NCI-H1092 treated with DMSO at 0.1 percent for 48 hours (cell line): ENCODE results near the gene SORCS2.

Experiments
- DNase-seq: peaks from one replicate; lab custom pipeline; 2025; lab: John Stamatoyannopoulos, UW

Gene SORCS2

DNA sequence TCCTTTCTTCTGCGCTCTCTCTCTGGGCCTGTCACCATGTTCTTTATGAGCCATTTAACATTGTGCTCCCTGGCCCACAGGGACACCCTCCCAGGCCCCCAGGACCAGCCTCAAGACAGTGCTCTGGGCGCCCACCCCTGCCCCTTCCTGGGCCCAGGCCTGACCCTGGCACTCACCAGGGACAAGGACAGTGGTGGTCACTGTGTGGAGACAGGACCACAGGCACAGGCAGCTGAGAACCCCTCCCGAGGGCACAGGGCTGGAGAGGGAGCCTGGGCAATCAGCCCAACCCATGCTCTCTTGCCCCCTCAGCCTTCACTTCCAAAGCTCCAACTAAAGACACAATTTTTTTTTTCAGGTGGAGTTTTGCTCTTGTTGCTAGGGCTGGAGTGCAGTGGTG, 460.6 kb downstream of the SORCS2 start:
- DNase-seq, result no peak

DNA sequence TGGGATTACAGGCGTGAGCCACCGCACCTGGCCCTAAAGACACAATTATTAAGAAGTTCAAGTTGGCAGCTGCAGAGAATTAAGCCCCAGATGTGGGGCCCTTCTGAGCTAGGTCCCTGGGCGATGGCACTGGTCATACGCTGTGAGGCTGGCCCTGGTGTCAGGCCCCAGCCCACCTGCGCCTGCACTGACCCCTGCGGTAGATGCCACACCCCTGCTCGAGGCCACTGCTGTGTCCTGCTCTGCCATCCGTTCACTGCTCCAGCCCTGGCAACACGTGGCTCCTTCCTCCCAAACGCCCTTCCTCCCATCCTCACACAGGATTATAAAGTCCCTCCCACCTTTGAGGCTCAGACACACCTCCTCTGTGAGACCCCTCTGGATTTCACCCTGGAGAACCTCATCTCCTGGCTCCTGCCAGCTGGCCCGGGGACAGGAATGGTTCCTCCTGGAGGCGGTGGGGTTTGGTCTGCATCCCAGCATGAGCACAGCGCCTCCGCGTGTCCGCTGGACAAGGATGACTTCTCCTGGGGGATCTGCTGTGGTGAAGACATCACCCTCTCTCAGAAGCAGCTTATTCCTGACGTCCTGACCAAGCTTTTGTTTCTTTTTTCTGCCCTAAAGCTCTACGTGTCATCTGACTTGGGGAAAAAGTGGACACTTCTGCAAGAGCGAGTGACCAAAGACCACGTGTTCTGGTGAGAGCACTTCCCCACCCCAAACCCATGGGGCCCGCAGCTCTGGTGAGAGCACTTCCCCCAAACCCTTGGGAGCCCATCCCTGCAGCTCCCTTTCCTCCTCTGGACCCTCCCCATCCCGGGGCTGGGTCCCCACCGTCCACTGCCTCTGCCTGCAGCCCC, 461.4 kb downstream of the SORCS2 start:
- no peak for DNase-seq

DNA sequence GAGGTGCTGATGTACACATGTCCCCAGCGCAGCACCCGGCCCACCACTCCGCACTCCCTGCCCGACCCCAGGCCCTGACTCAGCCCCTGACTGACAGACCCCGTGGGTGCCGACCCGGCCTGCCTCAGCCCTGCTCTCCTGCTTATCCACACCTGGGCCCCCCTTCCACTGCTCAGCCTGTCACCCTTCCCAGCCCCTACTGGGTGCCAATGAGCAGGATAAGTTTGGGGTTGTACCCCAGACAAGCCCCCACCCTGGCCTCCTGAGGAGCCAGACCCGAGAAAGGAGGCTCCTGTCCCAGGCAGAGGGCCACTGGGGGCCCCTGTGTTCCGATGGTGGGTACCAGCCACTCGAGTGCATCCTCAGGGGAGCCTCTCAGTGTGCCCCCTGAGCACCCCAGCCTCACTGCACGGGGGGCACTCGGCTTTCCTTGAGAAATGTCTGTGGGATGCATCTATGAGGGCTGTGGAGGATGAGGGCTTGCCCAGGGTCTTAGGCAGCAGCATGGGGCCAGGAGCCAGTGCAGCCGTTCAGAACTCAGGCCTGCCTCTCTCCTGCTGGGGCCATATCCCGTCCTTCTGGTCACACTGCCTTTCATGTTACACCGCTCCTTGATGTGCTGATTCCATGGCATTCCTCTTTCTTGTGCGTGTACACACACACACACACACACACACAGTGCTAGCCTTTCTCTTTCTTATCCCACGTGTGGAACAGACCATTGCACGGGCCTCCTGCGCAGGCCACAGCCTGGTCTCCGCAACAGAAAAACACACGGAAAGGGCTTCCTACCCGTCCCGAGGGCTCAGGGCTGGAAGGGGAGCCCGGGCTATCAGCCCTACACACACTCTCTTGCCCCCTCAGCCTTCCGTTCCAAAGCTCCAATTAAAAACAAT, 462.5 kb downstream of the SORCS2 start:
- DNase-seq, result no peak

DNA sequence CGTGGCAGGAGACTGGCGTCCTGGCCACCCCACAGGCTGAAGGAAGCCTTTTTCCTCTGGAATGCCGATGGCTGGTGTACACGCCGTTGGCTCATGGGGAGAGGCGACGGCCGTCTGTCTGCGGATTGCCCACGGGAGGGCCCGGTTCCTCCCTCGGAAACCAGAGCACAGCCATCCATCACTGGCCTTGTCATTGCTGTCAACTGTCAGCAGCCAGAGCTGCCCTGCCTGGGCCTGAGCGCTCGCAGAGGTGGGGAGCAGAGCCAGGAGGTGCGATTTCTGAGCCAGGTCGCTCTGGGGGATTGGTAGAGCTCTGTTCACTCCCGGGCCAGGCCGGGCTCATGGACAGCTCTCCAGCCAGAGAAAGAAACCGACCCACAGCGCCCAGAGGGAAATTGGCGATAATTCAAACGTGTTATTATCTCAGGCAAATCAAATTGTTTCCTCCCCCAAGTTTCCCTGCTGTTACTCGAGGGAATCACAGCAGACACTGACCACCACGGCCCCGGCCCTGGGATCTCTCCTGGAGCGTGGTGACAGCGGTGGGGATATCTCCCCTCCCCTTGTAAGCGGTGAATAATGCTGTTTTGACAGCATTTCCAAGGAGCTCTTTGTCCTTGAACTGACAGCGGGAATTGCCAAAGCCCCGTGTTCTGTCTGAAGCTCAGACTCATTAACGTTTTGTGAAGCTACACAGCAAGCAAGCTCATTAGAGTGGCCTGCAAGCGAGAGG, 463.3 kb downstream of the SORCS2 start:
- DNase-seq, result no peak

DNA sequence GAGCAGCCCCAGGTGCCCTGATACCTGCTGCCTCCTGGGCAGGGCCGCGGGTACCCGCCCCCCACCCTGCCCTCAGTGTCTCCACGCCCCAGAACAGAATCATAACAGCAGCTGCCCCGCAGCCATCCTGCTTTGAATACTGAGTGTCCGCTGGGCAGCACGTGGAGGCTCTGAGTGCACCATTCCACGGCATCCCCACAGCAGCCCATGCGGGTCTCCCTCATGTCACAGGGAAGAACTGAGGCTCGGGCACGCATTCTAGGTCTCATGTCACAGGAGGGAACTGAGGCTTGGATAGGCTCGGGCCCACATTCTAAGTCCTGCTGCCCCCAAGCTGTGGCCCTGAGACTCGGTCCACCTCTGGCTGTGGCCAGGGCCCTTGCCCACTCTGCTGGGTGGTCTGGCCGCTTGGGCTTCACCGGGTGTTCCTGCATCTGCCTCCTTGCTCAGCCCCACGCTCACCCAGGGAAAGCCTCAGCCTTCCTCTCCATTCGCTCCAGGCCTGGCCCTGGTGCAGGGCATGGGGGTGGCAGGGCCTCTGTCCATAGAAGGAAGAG, 464.0 kb downstream of the SORCS2 start:
- no peak for DNase-seq

DNA sequence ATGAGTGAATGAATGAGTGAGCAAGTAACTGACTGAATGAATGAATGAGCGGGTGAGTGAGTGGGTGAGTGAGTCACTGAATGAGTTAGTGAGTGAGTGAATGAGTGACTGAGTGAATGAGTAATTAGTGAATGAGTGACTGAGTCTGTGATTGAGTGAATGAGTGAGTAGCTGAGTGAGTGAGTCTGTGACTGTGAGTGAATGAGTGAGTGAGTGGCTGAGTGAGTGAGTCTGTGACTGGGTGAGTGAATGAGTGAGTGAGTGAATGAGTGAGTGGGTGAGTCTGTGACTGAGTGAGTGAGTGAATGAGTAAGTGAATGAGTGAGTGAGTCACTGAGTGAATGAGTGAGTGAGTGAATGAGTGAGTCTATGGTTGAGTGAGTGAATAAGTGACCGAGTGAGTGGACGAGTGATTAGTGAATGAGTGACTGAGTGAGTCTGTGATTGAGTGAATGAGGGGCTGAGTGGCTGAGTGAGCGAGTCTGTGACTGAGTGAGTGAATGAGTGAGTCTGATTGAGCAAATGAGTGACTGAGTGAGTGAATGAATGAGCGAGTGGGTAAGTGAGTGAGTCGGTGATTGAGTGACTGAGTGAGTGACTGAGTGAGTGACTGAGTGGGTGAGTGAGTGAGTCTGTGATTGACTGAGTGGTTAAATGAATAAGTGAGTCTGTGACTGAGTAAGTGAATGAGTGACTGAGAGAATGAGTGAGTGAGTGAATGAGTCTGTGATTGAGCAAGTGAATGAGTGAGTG, 465.4 kb downstream of the SORCS2 start:
- no peak for DNase-seq

DNA sequence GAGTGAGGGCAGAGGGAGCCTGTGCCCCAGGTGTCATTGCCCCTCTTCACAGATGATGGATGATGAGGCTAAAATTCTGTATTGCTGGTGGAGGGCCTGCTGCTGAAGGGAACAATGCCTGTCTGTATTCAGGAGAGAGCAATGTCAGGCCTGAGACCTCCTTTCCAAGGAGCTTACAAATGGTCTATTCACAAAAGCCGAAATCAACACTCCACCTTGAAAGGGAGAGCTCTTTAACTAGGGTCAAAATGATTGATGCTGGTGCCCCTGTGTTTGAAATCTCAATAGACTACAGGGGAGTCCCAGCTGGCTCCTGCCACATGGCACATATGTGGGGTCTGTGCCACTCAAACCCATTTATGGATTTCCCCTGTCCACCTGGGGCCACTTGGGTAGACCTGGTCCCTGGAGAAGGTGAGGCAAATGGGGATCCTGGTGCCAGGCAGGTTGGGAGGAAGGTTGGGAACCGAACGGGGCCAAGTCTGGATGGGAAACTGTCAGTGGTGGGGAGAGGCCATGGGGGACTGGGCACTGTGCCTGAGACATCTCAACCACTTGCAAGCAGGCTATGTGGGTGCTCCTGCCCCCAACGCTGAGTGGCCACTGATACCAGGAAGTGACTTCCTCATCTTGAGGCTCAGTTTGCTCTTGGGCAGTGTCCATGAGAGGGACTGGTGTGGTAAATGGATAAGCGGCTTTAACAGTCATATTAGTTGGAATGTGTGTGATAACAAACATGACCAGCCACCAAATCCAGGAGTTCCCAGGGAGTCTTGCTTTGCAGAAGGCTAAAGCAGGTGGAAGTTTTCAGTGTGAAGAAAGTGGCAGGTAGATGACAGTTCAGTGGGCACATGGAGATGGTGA, 466.2 kb downstream of the SORCS2 start:
- peak; percentile 50 for DNase-seq

DNA sequence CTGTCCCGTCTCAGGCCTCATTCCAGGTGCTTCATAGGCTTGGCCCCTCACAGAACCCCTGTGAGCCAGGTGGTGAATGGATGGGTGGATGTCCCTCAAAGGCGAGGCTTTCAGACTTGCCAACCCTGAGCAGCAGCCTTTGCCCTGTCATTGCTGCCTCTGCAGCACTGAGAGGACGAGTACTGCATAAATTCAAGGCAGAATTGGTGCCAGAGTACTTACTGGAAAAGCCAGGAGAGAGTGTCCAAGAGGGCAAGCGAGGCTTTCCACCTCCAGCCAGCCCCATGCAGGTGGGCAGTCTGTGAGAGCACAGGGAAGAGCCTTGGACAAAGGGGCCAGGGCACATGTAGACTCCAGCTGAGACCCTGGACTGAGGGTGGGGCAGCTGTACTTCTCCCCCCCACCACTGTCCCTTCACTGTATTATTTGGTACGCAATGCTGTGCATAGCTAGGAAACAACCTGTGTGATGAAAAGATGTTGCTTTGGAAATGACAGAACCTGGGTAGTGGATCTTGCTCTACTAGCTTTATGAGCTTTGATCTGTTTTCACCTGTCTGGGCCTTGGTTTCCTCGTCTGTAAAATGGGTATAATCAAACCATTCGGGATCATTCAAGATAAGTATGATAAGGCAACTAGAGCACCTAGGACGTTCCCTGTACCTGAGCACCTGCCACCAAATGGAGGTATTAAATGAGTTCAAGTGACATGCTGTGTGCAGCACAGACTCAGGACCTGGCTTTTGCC, 467.3 kb downstream of the SORCS2 start:
- no peak for DNase-seq

DNA sequence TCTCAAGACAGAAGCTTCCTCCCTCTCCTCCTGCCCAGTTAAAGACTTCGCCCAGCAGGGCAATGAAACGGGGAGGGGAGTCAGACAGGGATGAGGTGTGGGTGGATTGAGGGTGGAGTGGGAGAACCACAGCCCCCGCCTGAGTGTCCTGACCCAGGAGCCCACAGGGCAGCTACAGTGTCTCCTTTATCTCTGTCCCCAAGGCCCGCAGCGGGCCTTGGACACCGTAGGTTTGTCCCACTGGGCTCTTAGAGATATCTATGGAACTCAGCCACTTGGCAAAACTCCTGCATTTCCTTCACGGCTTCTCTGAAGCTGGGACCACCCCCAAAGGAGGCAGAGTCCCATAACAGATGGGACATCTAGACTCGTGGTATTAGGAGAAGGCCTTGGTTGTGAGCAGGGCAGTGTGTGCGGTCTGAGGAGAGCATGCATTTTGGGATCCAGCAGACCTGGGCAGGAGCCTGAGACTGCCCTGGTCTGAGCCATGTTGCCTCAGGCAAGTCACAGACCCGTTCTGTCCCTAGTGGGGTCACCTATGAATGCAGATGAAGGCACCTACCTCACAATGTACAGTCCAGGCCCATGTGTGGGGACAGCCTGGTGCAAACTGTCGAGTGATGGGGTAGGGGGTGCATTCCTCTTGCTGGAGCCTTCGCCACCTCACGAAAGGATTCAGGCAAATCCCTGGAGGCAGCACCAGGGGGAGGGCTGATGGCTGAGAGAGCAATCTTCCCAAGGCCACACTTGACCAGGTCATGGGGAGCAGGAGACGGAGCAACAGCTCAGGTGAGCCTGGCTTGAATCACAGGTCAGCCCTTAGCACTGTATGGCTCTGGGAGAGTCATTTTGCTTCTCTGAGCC, 468.1 kb downstream of the SORCS2 start:
- no peak for DNase-seq

DNA sequence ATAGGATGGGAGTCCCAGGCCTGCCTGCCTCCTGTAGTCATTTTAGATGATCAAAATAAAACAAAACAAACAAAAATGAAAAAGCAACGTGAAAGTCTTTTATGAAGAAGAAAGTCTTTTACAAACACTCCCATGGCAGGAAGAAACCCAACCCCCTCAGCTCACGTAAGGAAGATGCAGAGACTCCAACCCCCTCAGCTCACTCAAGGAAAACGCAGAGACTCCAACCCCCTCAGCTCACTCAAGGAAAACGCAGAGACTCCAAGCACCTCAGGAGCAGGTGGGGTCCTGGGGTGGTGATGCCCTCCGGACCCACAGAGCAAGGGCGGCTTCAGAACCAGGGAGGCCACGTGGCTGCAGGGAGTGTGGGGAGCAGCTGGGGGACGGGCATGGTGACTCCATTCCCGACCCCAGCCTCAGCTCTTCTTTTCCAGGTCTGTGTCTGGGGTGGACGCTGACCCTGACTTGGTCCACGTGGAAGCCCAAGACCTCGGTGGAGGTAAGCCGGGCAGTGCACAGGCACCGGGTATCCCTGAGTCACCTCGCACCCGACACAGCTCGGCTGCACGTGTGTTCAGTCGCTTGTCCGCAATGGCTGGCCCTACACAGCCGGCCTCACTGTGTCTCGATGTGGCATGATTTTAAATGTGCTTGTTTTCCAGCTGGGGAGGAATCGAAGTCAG, 468.9 kb downstream of the SORCS2 start:
- no peak for DNase-seq

DNA sequence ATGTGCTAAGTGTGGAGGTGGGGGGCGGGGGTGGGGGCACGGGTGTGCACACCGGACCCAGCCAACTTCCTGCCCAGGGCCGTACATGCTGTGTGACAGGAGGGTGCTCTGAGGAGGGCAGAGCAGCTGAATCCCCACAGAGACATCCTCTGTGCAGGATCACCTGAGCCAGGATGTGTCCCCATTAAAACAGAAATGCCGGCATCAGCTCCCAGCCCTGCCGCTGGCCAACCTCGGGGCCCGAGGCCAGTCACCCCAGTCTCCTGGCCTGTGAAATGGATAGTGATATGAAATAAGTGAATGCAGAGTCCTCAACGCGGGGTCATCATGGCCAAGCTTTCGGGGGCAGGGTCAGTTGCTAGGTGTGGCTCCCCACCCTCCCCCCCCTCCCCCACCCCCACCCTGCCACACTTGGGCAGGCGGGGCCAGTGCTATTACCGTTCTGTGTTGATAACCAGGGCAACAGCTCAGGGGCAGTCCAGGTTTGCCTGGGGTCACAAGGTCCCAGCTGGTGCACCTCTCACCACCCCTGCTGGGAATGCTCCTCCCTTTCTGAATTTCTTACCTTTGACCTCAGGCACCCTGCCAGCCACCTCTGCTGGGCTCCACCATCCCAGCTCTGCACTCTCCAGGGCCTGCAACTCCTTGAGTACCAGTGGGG, 469.6 kb downstream of the SORCS2 start:
- no peak for DNase-seq

DNA sequence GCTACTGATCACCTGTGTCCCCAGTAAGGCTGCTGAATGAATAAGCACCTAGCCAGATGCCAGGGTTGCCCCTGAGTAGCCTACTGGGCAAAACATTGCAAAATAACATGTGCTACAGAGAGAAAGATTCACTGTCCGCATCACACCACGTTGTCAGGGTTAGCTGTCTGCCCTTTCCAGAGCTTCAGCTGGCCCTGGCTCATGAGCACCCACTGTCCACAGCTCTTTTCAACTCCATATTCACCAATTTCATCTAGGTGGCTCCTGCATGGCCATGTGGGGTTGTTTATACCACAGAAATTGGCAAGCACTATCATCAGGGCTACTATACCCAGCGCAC, 470.1 kb downstream of the SORCS2 start:
- DNase-seq, result no peak

DNA sequence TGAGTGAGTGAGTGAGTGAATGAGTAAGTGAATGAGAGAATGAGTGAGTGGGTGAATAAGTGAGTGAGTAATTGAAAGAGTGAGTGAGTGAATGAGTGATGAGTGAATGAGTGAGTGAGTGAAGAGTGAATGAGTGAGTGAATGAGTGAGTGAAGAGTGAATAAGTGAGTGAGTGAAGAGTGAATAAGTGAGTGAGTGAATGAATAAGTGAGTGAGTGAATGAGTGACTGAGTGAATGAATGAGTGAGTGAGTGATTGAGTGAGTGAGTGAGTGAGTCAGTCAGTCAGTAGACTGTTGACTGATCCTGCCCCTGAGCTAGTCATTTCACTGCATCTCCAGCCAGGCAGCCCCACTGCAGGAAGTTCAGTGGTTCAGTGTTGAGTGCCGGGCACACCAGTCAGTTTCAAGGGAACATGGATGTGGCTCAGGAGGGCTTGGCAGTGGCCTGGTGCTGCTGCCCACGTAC, 470.8 kb downstream of the SORCS2 start:
- no peak for DNase-seq

DNA sequence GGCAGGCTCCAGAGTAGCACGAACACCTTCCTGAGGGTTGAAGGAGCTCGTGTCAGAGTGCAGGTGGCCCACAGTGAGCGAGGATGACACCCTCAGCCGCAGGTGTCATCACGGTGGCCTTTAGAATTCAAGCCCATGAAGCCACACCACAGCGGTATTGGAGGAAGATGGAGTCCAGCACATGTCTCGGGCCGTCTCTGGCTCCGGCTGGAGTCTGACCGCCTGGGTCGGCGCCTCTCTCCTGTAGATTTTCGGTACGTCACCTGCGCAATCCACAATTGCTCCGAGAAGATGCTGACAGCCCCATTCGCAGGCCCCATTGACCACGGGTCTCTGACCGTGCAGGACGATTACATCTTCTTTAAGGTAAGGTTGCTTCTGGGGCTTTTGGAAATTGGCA, 471.8 kb downstream of the SORCS2 start:
- DNase-seq, result no peak

DNA sequence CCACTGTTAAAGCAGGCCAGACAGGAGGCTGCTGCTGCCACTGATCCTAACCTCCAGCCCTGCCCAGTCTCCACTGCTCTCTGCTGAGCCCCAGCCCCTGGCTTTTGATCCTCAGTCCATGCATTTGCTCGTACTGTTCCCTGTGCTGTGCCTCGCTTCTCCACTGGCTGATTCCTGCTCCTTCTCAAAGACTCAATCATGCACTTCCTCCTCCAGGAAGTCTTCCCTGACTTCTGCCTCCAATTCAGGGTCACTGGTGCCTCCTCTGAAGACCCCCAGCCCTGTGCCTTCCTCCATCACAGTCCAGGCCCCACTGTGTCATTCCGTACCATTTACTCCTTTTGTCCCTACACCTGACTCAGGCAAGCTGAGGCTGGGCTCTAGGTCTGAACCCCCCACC, 473.0 kb downstream of the SORCS2 start:
- DNase-seq, result no peak

DNA sequence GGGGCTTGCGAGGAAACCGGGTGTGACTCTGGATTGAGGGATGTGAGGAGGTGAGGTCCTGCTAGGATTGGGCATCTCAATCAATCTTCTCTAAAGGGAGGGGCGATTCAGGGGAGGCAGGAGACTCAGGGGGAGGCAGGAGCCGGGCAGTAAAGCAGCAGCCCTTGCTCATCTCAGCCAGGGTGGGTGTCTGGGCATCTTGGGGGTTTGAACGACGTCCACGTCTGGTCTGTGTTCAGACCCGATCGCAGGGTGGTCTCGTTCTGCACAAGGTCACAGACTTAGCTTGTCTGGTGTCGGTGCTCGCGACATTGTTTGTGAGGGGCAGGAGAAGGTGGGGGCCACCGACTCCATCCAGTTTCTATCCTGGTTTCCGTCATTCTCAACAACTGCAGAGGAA, 473.7 kb downstream of the SORCS2 start:
- no peak for DNase-seq

DNA sequence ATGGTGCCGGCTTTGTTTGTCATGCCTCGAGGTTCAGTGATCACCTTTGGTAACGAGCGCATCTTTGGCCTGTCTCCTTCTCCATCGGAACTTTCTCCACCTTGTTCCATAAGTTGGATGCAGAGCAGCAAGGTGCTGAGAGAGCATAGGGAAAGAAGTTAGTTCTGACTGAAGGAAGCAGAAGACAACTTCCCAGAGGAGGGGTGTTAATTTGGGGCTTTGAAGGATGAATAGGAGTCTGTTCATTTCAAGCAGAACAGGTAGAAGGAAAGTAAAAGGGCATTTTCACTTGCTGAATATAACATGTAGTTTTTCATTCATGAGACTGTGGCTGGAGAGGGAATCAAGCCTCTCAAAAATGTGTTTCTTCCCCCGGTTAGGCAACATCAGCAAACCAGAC, 474.4 kb downstream of the SORCS2 start:
- DNase-seq, result no peak

DNA sequence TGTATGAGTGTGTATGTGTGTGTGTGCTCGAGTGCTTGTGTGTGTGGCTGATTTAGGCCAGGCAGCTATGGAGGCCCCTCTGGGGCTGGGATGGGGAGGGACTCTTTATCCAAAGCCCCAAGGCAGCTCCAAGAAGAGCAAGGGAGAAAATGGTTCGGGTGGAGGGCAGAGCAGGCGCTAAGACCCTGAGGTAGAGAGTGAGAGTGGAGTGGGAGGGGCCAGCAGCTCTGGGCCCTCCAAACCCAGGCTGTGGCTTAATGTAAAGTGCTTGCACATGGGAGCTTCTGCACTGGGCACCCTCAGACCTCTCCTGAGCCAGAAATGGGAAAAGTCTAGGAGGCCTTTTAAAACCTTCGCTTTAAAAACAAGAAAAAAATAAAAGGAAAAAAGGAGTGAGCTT, 475.9 kb downstream of the SORCS2 start:
- no peak for DNase-seq
